Left renal cortex interstitium (tissue), 4 donors: ENCODE data around the gene ALK. TPM values are rescaled to one million over a fixed set of nuclear protein-coding genes. Genes with fewer than 3 reads are reported as not detected.

ENCODE experiments used
- DNase-seq, 4 donors: peaks; one replicate each; pipeline ENCODE4 v3.0.0-alpha.2; 2013; ENCODE audit warnings: low read depth in 4 of 4, low spot score in 2 of 4, missing footprints in 1 of 4
- polyA plus RNA-seq, 4 donors: library from polyadenylated mRNA; unstranded; fragments of 120-200 nt; gene quantifications; one replicate each; pipeline ENCODE4 v1.2.1, GENCODE V29; 2013; ENCODE audit not compliant: insufficient read length in 4 of 4

ALK gene
- polyA plus RNA-seq, 4 donors = 0.24 to 0.68 (median 0.31) TPM

DNA sequence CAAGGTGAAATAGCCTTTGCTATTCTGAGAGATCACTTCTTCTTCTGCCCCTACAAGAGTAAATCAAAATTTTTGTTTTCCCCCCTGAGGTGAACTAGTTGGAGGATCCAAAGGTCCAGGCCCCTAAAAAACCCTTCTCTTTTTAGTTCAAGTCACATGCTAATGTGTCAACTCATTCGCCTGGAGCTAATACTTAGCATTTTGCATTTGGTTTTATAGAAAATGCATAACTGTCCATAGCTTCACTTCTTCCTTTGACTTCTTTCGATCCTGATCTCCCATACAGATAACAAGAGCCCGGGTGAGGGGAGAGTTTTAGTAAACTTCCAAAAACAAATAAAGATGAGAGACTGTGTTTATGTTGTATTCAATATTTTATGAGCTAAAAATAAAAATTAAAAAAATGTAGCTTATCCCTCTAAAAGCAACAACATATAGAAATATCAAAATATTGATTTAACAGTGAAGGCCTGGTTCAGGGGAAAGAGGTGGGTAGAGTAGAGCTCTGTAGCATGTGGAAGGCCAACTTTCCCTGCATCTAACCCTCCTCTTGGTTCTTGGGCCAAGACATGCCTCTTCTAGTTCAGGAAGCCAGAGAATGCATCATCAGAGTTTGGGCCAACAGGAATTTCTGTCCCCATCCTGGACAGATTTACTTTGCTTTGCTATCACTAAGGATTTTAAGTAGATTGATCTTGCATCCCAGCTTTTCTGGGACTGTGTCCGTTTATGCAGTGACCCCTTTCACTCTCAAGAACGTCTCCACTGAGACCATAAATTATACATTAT is 333.8 kb downstream of the ALK start:
- no peak for DNase-seq

DNA sequence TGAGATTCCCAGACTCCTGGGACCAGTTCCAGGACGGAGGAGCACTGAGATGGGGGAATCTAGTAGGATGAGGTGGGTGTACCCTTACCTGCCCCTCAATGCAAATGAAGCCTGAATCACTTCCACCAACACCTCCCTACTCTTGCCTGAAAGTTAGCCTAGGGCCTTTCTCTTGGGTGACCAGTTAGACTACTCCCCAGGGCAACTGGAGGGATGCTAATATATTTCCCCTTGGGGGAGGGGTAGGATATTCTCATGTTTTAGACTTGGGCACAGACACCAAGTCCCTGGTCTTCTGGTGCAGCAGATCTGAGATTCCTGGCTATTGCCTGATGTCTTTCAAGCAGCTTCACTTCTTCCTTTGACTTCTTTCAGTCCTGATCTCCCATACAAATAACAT is 334.5 kb downstream of the ALK start:
- DNase-seq = no peak

DNA sequence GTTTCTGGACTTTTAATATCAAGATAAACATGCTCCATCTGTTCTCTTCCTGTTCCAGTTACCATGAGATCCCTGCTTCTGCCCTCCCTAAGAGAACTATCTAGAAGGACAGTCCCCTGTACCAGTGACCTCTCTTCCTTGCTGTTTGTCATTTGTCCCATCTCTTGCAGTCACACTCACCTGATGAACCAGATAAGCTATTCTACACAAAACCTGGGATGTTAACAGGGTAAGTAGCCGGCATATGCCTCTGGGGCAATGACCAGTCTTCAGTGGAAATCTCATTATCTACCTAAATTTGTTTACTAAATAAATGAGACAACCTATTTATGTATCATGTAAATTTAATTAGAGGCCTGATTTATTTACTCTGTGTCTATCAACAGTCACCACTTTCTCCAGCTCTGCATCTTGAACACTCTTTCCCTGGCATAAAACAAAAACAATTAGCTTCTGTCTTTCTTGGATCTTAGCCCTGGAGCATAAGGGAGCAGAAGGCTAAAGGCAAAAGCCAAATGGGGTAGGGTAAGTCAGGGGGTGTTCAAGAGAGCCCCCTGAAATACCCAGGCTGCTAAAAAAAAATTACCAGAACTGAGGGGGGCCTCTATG is 337.7 kb downstream of the ALK start:
- no peak for DNase-seq

DNA sequence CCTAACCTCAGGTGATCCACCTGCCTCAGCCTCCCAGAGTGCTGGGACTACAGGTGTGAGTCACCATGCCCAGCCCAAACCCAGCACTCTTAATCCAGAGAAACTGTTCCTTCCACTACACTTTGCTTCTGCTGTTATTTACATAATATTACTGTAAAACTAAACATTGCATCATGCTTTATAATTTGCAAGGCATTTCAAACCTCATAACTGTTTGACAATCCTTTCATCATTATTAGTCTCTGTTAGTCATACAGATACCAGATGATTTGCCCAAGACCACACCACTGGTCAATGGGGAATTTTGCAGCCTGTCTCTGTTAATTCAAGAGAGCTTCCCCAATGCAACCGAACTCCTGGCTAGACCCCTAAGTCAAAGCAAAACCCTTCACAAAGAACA is 338.3 kb downstream of the ALK start:
- DNase-seq = no peak

DNA sequence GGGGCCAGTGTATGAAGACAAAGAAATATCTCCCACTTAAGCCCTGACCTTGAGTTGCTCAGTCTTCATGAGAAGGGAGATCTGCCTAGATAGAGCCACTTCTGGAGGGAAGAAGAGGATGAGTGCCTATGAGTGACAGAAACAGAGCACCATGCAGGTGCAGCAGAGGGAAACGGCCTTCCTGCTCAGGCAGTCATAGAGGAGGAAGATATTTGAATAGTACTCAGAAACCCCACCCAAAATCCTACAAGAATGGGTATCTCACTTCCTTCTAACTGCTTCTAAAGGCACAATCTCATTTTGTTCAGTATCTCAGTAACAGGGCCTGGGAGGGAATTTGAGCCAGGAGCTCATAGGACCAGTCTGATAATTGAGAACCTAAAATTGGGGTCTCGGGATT is 339.3 kb downstream of the ALK start:
- no peak for DNase-seq

DNA sequence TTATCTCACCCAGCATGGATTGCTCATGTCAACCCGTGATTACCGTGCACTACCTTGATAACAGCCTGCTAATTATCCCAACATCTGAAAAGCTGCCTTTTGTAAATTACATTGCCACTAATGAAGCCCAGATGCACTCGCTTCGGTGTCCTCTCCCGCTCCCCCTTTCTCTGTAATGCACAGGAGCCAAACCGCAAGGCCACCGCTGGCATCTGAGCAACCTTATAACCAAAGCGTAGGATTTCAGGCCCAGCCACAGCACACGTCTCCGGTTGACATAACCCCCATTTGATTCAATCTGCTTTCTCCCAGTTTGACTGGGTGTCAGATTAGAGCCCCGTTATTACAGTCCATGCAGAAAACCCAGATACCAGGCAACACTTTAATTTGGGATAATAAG is 341.2 kb downstream of the ALK start:
- no peak for DNase-seq

DNA sequence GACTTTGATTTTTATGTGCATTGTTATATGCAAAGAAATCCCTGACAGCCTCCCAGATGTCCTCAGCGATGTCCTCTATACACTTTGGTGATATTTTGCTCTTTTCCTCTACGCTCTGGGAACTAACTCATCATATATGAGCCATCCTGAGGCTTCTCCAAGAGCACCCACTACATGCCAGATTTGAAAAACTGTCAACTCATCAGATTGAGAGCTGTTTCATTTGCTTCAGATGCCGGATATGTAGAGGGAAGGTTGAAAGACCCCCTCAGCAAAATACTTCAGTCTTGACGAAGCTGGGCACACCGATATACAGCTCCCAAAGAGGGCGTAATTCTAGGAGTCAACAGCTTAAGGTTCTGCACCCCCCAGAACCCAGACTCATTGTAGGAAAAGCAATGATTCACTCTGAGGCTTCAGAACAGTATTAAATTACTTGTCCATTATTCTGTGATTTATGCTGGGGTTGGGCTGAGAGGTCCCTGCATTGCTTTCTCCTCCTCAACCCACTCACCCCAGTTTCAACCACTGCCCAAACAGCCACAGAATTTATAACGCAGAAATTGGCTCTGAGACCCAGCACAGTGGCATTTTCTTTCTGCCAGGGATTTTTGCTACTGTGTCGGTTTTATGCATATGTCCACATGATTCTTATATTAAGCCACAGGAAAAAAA is 341.8 kb downstream of the ALK start:
- no peak for DNase-seq

DNA sequence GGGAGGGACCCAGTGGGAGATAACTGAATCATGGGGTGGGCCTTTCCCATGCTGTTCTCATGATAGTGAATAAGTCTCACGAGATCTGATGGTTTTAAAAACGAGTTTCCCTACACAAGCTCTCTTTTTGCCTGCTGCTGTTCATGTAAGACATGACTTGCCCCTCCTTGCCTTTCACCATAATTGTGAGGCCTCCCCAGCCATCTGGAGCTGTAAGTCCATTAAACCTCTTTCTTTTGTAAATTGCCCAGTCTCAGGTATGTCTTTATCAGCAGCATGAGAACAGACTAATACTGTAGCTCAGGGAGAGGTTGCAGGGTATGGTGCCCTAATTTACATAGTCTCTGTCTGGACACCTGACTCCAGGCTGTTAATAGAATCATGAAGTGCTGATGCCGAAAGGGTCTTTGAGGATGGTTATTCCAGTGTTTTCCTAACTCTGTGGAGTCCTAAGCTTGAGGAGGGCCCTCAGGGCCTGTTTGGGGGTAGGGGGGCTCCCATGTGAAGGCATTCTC is 343.2 kb downstream of the ALK start:
- DNase-seq = no peak

DNA sequence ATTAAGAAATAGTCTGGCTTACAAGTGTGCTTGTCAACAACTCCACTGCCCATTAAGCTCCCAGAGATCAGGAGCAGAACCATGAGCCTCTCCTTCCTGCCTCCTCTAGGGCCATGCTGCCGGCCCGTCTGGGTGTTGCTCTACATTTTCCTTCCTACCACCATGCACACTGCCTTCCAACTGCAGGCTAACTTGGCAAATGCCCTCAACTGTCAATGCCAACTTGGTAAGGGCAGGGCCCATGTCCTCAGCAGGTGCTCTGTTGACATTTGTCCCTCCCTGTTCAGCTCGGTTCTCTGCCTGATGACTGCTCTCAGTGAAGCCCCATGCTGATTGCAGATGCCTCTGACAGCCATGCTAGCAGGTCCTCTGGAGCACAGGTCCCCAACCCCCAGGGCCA is 345.2 kb downstream of the ALK start:
- no peak for DNase-seq

DNA sequence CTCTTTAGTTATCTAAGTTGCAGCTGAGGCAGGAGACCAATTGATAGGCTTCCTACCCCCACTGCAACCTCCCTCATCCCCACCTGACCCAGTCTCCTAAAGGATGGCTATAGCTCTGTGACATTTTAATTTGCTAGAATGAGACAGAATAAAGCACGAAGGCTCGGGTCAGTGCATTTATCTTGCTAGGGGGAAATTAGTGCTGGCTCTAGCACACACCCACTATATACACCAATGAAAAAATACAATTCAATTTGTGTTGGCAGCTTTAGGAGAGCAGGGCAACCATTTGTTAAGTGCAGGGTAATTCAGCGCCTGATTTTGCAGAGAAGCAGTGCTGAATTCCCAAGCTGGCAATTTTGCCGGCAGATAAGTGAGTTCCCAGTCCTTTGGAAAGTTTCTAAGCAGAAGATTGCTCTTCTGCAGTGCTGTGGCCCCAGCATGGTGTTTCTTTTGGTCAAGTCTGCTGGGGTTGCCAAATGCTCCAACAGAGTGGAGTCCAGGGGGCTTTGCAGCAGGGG is 346.0 kb downstream of the ALK start:
- no peak for DNase-seq

DNA sequence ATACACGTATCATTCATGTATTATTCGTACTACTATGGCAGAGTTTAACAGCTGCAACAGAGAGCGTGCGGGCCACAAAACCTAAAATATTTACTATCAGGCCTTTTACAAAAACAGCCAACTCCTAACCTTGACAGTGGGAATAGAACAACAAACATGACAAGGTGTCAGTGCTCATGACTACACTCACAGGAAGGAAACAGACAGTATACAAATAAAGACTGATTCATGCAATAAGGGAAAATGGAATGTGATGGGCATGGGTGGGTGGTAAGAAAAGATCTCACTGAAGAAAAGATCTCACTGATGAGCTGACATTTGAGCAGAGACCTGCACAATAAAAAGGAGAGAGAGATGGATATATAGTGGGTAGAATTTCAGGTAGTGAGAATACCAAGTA is 347.8 kb downstream of the ALK start:
- DNase-seq = no peak

DNA sequence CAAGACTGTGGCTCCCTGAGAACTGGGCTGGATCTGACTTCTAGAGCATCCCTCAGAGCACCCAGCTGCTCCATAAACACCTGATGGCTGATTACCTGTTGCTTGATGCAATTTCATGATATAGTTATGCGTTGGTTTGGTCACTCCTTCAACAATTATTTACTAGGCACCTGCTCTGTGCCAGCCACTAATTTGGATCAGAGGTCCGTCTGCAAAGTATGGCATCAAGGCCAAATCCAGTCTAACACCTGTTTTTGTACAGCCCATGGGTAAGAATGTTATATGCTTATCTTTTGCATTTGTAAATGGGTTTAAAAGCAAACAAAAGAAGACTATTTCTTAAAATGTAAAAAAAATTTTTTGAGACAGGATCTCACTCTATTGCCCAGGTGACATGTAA is 348.2 kb downstream of the ALK start:
- DNase-seq = no peak

DNA sequence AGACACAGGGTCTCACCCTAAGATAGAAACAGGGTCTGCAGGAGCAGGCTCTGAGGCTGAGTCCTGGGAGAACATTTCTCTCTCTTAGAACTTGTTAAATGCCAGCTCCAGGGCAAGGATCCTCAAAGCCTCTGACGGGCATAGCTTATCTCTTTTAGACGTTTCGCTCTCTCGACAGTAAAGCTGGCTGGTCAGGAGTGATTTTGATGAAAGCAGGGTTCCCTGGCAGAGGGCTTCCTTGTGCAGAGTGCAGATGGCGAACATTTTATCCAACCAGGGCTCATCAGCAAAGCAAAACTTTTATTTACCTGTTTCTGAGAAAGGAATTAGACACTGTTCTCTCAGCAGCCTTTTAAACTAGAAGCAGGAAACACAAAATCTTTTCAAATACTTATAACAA is 350.8 kb downstream of the ALK start:
- no peak for DNase-seq

DNA sequence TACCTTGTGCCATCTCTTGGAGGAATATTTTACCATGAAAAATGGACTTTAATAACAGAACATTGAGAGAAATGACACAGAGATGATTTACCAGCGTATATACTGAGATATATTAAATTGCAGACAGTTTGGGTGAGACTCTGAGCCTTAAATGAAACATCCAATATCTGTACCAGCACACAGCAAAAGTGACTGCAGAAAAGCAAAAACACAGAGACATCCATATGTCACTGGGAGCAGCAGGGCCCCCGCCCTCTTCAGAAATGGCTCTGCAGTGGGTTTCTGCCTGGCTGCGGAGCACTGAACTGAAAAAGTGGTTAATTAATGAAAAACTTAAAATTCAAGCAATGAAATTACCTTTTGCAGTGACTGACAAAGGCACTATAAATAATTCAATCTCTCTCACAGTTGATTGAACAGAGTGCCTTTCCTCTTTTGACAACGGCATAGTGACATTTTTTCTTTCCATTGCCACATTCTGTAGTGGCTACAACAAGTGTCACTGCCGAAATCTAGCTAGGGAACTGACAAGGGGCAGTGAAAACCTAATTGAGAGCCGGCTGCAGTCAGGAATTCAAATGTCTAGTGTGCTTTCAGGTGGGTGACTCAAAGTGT is 353.4 kb downstream of the ALK start:
- DNase-seq = no peak

DNA sequence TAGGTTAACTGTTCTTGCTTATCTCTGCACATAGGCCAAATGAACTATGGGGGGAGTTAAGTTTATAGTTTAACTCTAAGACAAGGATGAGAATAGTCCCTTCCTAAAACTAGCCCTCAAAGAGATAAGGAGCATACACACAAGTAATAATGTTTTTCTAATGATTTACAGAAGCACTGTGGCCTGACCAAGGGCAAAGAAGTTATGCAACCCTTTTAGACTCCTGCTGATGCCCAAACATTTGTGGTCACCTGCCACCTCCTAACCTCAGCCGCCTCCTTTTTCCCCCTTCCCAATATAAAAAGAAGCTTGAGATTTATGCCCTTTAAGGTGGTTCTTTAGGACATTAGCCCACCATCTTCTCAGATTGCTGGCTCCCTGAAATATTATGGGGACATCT is 357.7 kb downstream of the ALK start:
- DNase-seq = no peak

DNA sequence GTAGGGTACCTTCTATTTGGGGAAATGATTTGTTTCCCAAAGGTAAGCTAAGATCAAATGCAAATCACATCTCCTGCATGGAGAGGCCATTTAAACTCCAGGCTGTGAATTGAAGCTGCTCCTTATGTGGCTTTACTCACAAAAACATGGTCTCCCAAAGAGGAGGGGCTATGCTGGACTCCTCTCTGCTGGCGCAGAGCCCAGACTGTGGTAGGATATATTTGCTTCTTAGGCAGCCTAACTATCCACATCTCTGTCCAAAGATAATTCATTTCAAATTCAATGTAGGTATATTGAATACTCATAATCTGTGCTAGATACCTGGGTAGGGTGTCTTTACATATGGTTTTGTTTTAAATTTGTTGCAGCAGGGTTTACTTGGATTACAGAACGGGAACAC is 358.5 kb downstream of the ALK start:
- DNase-seq = no peak

DNA sequence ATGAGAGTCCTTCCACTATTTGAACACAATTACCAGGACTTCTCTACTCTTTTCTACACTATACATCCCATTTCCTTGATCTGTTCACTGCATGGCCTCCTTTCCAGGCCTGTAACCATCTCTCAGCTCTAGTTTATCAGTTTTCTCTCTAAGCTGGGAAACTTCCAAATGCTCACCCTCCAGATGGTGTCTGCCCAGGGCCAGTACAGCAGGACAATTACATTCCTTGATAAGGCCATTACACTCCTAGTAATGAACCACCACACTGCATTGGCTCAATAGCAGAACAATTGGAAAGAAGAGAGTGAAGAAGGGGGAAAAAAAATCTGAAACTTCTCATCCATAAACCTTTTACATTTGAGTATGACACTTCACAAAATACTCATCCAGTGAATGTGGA is 359.1 kb downstream of the ALK start:
- no peak for DNase-seq

DNA sequence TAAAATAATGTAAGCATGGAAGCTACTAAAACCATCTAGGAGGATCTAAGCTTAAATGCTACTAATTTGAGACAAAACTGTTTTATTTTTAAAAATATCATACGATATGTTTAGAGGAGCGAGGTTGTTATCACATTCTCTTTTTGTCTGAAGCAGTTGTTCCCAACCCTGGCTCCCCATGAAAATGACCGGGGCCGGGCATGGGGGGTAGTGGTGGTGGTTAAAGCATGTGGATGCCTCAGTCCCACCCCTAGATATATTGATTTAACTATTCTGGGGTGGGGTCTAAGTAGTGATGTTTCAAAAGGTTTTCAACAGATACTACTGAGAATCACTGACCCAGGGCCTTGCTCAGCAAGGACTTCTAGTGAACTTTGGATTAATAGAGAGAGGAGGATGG is 359.8 kb downstream of the ALK start:
- no peak for DNase-seq

DNA sequence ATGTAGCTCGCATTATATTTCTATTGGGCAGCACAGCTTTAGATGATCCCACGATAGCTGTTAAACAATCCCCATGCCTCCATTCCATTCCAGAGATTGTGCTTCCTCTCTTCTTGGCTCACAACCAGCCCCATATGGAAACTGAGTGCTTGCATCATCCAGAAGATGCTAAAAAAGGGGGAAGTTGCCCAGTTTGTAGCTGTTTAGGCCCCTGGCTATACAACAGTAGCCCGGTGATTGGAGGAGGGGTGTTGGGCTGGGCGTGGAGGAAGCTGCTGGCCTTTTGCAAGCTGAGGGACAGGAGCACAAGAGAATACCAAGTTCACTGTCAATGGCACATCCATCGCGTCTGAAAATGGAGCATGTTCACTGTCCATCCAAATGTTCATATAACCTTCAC is 360.2 kb downstream of the ALK start:
- DNase-seq = no peak

DNA sequence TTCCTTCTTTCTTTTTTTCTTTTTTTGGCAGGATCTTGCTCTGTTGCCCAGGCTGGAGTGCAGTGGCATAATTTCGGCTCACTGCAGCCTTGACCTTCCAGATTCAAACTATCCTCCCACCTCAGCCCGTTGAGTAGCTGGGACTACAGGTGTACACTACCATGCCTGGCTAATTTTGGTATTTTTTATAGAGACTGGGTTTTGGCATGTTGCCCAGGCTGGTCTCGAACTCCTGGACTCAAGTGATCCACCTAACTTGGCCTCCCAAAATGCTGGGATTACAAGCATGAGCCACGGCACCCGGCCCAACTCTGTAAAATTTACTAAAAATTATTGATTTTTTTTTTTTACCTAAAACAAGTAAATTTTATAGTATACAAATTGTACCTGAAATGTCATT is 360.8 kb downstream of the ALK start:
- no peak for DNase-seq

DNA sequence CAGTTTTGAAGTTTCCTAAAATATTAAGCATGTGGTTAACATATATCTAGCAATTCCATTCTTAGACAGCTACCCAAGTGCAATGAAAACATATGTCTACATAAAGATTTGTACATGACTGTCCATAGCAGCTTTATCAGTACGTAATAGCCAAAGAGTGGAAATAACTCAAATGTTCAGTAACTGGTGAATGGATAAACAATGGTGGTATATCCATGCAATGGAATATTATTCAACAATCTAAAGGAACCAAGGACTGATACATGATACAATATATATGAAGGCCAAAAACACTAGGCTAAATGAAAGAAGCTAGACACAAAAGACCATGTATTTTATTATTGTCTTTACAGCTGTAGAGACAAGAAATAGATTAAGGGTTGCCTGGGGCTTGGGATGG is 361.4 kb downstream of the ALK start:
- DNase-seq = no peak
